Nephron (organoid): ENCODE measurements around the gene ZNF135.

Source experiments
- H3K27ac Mint-ChIP-seq, 3 experiments: 2 replicates each; pipeline ENCODE4 v1.8.0; 2020; ENCODE audit warnings: mixed read lengths in 3 of 3, mild to moderate bottlenecking in 2 of 3, moderate library complexity in 1 of 3
- H3K27me3 Mint-ChIP-seq: 2 replicates; pipeline ENCODE4 v1.8.0; 2021; ENCODE audit warnings: low read depth, mild to moderate bottlenecking, moderate library complexity, mixed read lengths
- H3K36me3 Mint-ChIP-seq: 2 replicates; pipeline ENCODE4 v1.8.0; 2020; ENCODE audit warnings: low read depth, mixed read lengths
- H3K4me1 Mint-ChIP-seq: 2 replicates; pipeline ENCODE4 v1.8.0; 2020; ENCODE audit warnings: mixed read lengths
- H3K4me3 Mint-ChIP-seq, 3 experiments: 2 replicates each; pipeline ENCODE4 v1.8.0; 2020; ENCODE audit warnings: mild to moderate bottlenecking in 3 of 3, mixed read lengths in 3 of 3, moderate library complexity in 2 of 3
- H3K9me3 Mint-ChIP-seq: 2 replicates; pipeline ENCODE4 v1.8.0; 2020; ENCODE audit warnings: mixed read lengths
- TF ChIP-seq, protein P1 (sequence below), 3 experiments: fragments of 200-600 bp; sonication (generic); IDR thresholded peaks; one replicate each; pipeline ENCODE4 v1.5.0; 2021; ENCODE audit warnings: antibody characterized with exemption in 3 of 3; ENCODE audit not compliant: unreplicated experiment in 3 of 3

The ZNF135 gene

DNA sequence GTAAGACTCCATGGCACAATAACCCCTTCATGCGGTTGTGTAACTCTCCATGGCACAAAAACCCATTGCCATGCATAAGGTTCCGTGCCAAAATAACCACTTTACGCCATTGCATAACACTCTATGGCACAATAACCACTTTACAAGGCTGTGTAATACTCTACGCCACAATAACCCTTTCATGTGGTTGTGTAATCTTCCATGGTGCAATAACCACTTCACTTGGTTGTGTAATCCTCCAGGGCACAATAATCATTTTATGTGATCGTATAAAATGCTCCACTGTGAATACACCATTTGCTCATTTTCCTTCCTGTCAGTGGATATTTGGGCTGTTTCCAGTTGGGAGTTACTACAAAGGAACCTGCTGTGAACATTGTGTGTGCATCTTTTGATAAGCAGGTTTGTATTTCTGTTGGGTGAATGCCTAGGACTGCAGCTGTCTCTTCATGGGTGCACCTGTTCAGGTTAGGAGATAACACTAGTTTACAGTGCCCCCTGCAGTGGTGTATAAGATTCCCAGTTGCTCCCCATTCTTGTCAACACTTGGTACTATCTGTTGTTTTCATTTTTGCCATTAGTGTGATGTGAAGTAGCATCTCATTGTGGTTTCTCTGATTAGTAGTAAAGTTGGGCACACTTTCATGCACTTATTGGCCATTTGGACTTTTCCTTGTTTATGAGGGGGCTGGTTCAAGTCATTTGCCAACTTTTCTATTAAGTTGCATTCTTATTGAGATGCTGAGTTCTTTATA lies 60.1 kb downstream of the ZNF135 start:
- Mint-ChIP-seq H3K9me3 (peaks cover 81% of the 10 kb centered on the region), H3K4me3 (no peak overlapping the region)
- TF ChIP-seq, protein P1, sequence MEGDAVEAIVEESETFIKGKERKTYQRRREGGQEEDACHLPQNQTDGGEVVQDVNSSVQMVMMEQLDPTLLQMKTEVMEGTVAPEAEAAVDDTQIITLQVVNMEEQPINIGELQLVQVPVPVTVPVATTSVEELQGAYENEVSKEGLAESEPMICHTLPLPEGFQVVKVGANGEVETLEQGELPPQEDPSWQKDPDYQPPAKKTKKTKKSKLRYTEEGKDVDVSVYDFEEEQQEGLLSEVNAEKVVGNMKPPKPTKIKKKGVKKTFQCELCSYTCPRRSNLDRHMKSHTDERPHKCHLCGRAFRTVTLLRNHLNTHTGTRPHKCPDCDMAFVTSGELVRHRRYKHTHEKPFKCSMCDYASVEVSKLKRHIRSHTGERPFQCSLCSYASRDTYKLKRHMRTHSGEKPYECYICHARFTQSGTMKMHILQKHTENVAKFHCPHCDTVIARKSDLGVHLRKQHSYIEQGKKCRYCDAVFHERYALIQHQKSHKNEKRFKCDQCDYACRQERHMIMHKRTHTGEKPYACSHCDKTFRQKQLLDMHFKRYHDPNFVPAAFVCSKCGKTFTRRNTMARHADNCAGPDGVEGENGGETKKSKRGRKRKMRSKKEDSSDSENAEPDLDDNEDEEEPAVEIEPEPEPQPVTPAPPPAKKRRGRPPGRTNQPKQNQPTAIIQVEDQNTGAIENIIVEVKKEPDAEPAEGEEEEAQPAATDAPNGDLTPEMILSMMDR (IDR thresholded peaks at IDR 0.05; ENCODE audit: unreplicated experiment in 3 of 3), result no peak

More for the DNA sequence above, 60.1 kb downstream of the ZNF135 start:
- no peaks in the 10 kb centered on the region for H3K4me1 Mint-ChIP-seq
- H3K36me3 Mint-ChIP-seq, result peaks cover 37% of the 10 kb centered on the region
- peaks cover 3% of the 10 kb centered on the region for H3K27me3 Mint-ChIP-seq
- no peak overlapping the region for H3K27ac Mint-ChIP-seq
